Measurements from ENCODE around the gene TADA2A. TPM values are rescaled to one million over a fixed set of nuclear protein-coding genes. Genes with fewer than 3 reads are reported as not detected.

Gene TADA2A
- total RNA-seq, 2 experiments from 2014 or later: 6.7 to 8.0 TPM

DNA sequence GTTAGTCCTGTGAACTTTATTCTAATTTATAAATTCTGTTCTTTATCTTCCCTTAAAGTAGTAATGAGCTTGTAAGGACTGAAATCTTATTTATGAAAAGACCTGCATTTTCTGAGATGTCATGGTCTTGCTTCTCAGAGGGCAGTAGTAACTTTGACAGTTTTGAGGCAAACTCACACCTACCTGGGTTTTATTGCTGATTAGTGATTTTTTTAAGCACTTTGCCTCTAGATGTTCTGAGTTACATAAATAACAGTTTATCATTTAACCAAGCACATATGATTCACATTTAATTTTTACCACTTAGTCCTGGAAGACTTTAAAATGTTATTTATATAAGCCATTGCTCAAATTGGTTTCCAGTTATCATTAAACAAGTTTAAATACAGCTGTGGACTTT lies 93.7 kb downstream of the TADA2A start:
- Mint-ChIP-seq H3K36me3 (ENCODE audit: low read depth) (no peaks in the 10 kb centered on the region), H3K9me3 (no peaks in the 10 kb centered on the region), H3K4me3 (no peak overlapping the region), H3K27me3 (no peaks in the 10 kb centered on the region), H3K4me1 (ENCODE audit: low read depth) (no peaks in the 10 kb centered on the region), H3K27ac (no peak overlapping the region)
- CTCF ChIA-PET: no interaction called here
- Histone ChIP-seq H3K27ac (ENCODE audit: low read depth in 1 of 2, low read length in 2 of 2) (no peak overlapping the region), H3K27me3 (ENCODE audit: control insufficient read depth in 1 of 2, insufficient read depth in 2 of 2, low read length in 2 of 2) (no peaks in the 10 kb centered on the region), H3K4me1 (ENCODE audit: insufficient read depth, low read length) (no peaks in the 10 kb centered on the region), H3K36me3 (ENCODE audit: insufficient read depth, low read length) (no peaks in the 10 kb centered on the region), H3K4me3 (ENCODE audit: low read length) (no peak overlapping the region), H3K9me3 (ENCODE audit: control insufficient read depth in 1 of 2, insufficient read depth in 1 of 2, low read length in 2 of 2) (no peaks in the 10 kb centered on the region)
- no peak for DNase-seq
- intact Hi-C loops (cut with DNase I, micrococcal nuclease): no loop called here
- no peak for ATAC-seq (ENCODE audit: poor library complexity)
- TF ChIP-seq, protein P1, sequence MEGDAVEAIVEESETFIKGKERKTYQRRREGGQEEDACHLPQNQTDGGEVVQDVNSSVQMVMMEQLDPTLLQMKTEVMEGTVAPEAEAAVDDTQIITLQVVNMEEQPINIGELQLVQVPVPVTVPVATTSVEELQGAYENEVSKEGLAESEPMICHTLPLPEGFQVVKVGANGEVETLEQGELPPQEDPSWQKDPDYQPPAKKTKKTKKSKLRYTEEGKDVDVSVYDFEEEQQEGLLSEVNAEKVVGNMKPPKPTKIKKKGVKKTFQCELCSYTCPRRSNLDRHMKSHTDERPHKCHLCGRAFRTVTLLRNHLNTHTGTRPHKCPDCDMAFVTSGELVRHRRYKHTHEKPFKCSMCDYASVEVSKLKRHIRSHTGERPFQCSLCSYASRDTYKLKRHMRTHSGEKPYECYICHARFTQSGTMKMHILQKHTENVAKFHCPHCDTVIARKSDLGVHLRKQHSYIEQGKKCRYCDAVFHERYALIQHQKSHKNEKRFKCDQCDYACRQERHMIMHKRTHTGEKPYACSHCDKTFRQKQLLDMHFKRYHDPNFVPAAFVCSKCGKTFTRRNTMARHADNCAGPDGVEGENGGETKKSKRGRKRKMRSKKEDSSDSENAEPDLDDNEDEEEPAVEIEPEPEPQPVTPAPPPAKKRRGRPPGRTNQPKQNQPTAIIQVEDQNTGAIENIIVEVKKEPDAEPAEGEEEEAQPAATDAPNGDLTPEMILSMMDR (IDR thresholded peaks at IDR 0.05): no peak
- POLR2A ChIA-PET: no interaction called here

- ChIA-PET CTCF (no interaction called here), POLR2A (no interaction called here)
- Mint-ChIP-seq H3K9me3 (no peaks in the 10 kb centered on the region), H3K27ac (no peak overlapping the region), H3K4me3 (no peak overlapping the region), H3K36me3 (ENCODE audit: low read depth) (no peaks in the 10 kb centered on the region), H3K4me1 (ENCODE audit: low read depth) (no peaks in the 10 kb centered on the region), H3K27me3 (no peaks in the 10 kb centered on the region)
- no peak for ATAC-seq (ENCODE audit: poor library complexity)
- DNase-seq: no peak
- Histone ChIP-seq H3K9me3 (ENCODE audit: control insufficient read depth in 1 of 2, insufficient read depth in 1 of 2, low read length in 2 of 2) (no peaks in the 10 kb centered on the region), H3K4me3 (ENCODE audit: low read length) (no peak overlapping the region), H3K27me3 (ENCODE audit: control insufficient read depth in 1 of 2, insufficient read depth in 2 of 2, low read length in 2 of 2) (no peaks in the 10 kb centered on the region), H3K4me1 (ENCODE audit: insufficient read depth, low read length) (no peaks in the 10 kb centered on the region), H3K27ac (ENCODE audit: low read depth in 1 of 2, low read length in 2 of 2) (no peak overlapping the region), H3K36me3 (ENCODE audit: insufficient read depth, low read length) (no peaks in the 10 kb centered on the region)
- TF ChIP-seq, protein P1 (IDR thresholded peaks at IDR 0.05): no peak
- intact Hi-C loops (cut with DNase I, micrococcal nuclease): no loop called here
Observed at GRCh38 chr17:37502009-37502936, 95.6 kb downstream of the TADA2A start.

GRCh38 chr17:37503148-37503547 lies 96.5 kb downstream of the TADA2A start:
- DNase-seq (no peak), ATAC-seq (ENCODE audit: poor library complexity) (no peak)
- Histone ChIP-seq H3K9me3 (ENCODE audit: control insufficient read depth in 1 of 2, insufficient read depth in 1 of 2, low read length in 2 of 2) (no peaks in the 10 kb centered on the region), H3K27ac (ENCODE audit: low read depth in 1 of 2, low read length in 2 of 2) (no peak overlapping the region), H3K27me3 (ENCODE audit: control insufficient read depth in 1 of 2, insufficient read depth in 2 of 2, low read length in 2 of 2) (no peaks in the 10 kb centered on the region), H3K4me3 (ENCODE audit: low read length) (no peak overlapping the region), H3K4me1 (ENCODE audit: insufficient read depth, low read length) (no peaks in the 10 kb centered on the region), H3K36me3 (ENCODE audit: insufficient read depth, low read length) (no peaks in the 10 kb centered on the region)
- no peak overlapping the region for H3K27ac Mint-ChIP-seq
- no peaks in the 10 kb centered on the region for H3K9me3 Mint-ChIP-seq
- no peaks in the 10 kb centered on the region for H3K27me3 Mint-ChIP-seq
- no peak overlapping the region for H3K4me3 Mint-ChIP-seq
- ChIA-PET POLR2A (no interaction called here), CTCF (no interaction called here)
- no peaks in the 10 kb centered on the region for H3K4me1 Mint-ChIP-seq (ENCODE audit: low read depth)
- H3K36me3 Mint-ChIP-seq (ENCODE audit: low read depth): no peaks in the 10 kb centered on the region
- TF ChIP-seq, protein P1 (IDR thresholded peaks at IDR 0.05): no peak
- intact Hi-C loops (cut with DNase I, micrococcal nuclease): no loop called here
